Tibial artery (tissue), 4 donors: ENCODE measurements around the gene IFT81.
A peak's percentile ranks its signal among the peaks of the same experiment; 100 is the strongest.
"Not testable (repeated sequence)": the region's sequence is repeated elsewhere in the genome, so short reads cannot be mapped to it uniquely, and the experiment has no call there.

ENCODE experiments used
- DNase-seq, 2 donors: peaks; one replicate each; pipeline ENCODE4 v3.0.0-alpha.2; 2019
- H3K27ac ChIP-seq, 2 donors: fragments of 200-600 bp; sonication (generic) in 1 of 2; 1 replicate in 1 of 2; 2 replicates in 1 of 2; pipeline ENCODE4 v1.5.1; 2018 to 2019; ENCODE audit warnings: mild to moderate bottlenecking in 1 of 2
- H3K27me3 ChIP-seq, 2 donors: fragments of 200-600 bp; sonication (generic) in 1 of 2; one replicate each; pipeline versions ENCODE4 v1.5.1 to v1.6.0; 2016 to 2019
- H3K36me3 ChIP-seq, 3 donors: fragments of 200-600 bp; sonication (generic) in 2 of 3; one replicate each; pipeline ENCODE4 v1.5.1; 2016 to 2019; ENCODE audit warnings: mild to moderate bottlenecking in 2 of 3
- H3K4me1 ChIP-seq, 4 donors: fragments of 200-600 bp; sonication (generic) in 2 of 4; 1 replicate in 3 of 4; 2 replicates in 1 of 4; pipeline ENCODE4 v1.5.1; 2016 to 2019
- H3K4me3 ChIP-seq, 2 donors: fragments of 200-600 bp; sonication (generic) in 1 of 2; 1 replicate in 1 of 2; 2 replicates in 1 of 2; pipeline ENCODE4 v1.5.1; 2018 to 2019; ENCODE audit warnings: mild to moderate bottlenecking in 2 of 2
- H3K9me3 ChIP-seq, 3 donors: fragments of 200-600 bp; sonication (generic) in 1 of 3; one replicate each; pipeline ENCODE4 v1.5.1; 2016 to 2019
- CTCF ChIP-seq, 2 experiments: fragments of 200-600 bp in 1 of 2; fragments of 450-650 bp in 1 of 2; IDR thresholded peaks; one replicate each; pipeline ENCODE4 v1.5.1; 2017 to 2019; ENCODE audit warnings: antibody characterized with exemption in 2 of 2, mild to moderate bottlenecking in 1 of 2, moderate library complexity in 1 of 2
- intact Hi-C: fragments of 100-400 bp; cut with DNase I; formaldehyde crosslinking; loops from one replicate; pipeline ENCODE4 v1.15.0; 2023; ENCODE audit warnings: low total_unique reads

Gene IFT81

DNA sequence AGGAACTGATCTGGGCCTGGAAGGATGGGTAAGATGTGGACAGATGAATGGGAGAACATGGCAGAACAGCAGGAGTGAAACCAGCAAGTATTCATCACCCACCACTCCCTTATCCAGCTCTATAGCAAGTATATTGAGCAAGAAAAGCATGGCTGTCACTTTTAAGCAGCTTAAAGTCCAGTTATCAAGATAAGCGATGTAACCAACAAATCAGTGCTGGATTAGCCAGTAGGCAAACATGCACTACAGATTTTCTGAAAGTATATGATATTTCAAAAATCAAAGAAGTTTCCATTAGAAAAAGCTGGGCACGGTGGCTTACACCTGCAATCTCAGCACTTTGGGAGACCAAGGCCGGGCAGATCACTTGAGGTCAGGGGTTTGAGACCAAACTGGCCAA is 103.0 kb downstream of the IFT81 start:
- intact Hi-C loops, result loop anchor here (10.0 kb wide), 1 partner anchor 58 kb away; the partner anchor contains the start of gene ATP2A2
- Histone ChIP-seq H3K36me3 (no peaks in the 10 kb centered on the region), H3K27me3 (no peaks in the 10 kb centered on the region), H3K9me3 (no peaks in the 10 kb centered on the region), H3K4me1 (peaks cover 0 to 53% (median 23%) of the 10 kb centered on the region in 4 donors), H3K4me3 (no peak overlapping the region), H3K27ac (no peak overlapping the region)
- DNase-seq, result no peak
- TF ChIP-seq CTCF (IDR thresholded peaks at IDR 0.05), result no peak

- Histone ChIP-seq H3K27ac (peak overlapping the region in 1 of 2 donors; percentile 2), H3K4me1 (peaks cover 0 to 43% (median 17%) of the 10 kb centered on the region in 4 donors)
- H3K36me3 ChIP-seq, H3K9me3 ChIP-seq, DNase-seq, H3K4me3 ChIP-seq, H3K27me3 ChIP-seq: not testable (repeated sequence)
- intact Hi-C loops, result loop anchor here (10.0 kb wide), 1 partner anchor 56 kb away; the partner anchor contains the start of gene ATP2A2
Measured at GRCh38 chr12:110228348-110228747, 104.2 kb downstream of the IFT81 start.

DNA sequence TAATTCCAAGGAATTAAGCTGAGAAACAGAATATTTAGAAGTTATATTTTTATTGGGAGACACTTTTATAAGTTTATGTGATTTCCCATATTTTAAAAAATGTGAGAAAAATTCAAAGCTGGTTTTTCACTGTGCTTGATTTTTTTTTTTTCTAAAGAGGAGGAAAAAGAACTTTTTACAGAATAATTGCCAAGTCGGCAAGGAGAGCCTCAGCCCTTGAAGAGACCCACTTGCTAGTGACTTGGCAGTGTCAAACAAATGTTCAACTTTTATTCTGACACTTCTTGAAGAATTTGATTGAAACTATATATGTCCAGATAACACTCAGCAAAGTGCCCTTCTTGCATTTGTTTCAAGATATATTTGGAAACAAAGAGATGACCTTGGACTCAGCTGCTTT is 104.6 kb downstream of the IFT81 start:
- TF ChIP-seq CTCF (IDR thresholded peaks at IDR 0.05), result no peak
- Histone ChIP-seq H3K27ac (no peak overlapping the region), H3K9me3 (no peaks in the 10 kb centered on the region), H3K36me3 (no peaks in the 10 kb centered on the region), H3K4me1 (peaks cover 0 to 43% (median 13%) of the 10 kb centered on the region in 4 donors), H3K4me3 (no peak overlapping the region), H3K27me3 (no peaks in the 10 kb centered on the region)
- DNase-seq, result no peak
- intact Hi-C loops, result loop anchor here (10.0 kb wide), 1 partner anchor 56 kb away; the partner anchor contains the start of gene ATP2A2

GRCh38 chr12:110229409-110229808 is 105.3 kb downstream of the IFT81 start:
- no peaks in the 10 kb centered on the region for H3K27me3 ChIP-seq
- no peak for TF ChIP-seq CTCF (IDR thresholded peaks at IDR 0.05)
- peaks cover 0 to 45% (median 12%) of the 10 kb centered on the region in 4 donors for H3K4me1 ChIP-seq
- no peak overlapping the region for H3K27ac ChIP-seq
- no peaks in the 10 kb centered on the region for H3K36me3 ChIP-seq
- intact Hi-C loops, result loop anchor here (10.0 kb wide), 1 partner anchor 55 kb away; the partner anchor contains the start of gene ATP2A2
- no peak overlapping the region for H3K4me3 ChIP-seq
- DNase-seq, result no peak
- H3K9me3 ChIP-seq, result no peaks in the 10 kb centered on the region

- H3K9me3 ChIP-seq, result no peaks in the 10 kb centered on the region
- no peak for DNase-seq
- H3K4me1 ChIP-seq, result peaks cover 0 to 43% (median 8%) of the 10 kb centered on the region in 4 donors
- TF ChIP-seq CTCF (IDR thresholded peaks at IDR 0.05), result no peak
- no peaks in the 10 kb centered on the region for H3K36me3 ChIP-seq
- intact Hi-C loops, result no loop called here
- H3K27ac ChIP-seq, result peak overlapping the region in 1 of 2 donors; percentile 52
- H3K4me3 ChIP-seq, result no peak overlapping the region
- no peaks in the 10 kb centered on the region for H3K27me3 ChIP-seq
Measured at GRCh38 chr12:110230655-110231054, 106.5 kb downstream of the IFT81 start.

DNA sequence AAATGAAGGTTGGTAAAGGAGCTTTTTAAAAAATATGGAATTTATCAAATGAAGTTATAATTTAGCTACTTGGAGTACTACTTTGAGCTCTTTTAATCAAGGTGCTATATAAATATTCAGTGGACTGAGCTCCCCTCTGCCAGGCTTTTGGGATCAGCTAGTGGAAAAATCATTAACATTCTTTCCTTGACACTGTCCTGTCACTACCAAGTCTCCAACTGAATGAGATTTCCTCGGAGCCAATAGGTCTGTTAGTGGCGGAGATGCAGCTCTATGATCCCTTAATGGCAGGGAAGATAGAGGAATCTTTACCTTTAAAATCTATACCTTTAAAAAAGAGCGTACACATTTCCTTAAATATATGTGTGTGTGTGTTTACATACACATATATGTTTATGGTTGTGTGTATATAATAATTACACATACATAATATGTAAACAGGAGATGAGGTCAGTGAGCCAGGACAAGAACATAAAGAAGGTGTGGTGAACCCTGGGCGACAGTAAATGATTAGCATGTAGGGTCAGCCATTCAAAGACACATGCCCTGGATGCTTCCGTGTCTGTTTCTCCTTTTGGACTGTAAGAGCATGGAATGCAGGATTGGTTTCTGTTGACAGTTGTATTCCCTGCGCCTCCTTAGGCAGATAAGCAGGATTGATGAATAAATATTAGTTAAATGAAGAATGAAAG is 109.2 kb downstream of the IFT81 start:
- intact Hi-C loops, result no loop called here
- H3K4me1 ChIP-seq, result peaks cover 0 to 36% (median 8%) of the 10 kb centered on the region in 4 donors
- H3K9me3 ChIP-seq, result no peaks in the 10 kb centered on the region
- no peaks in the 10 kb centered on the region for H3K36me3 ChIP-seq
- DNase-seq, result no peak
- no peak overlapping the region for H3K4me3 ChIP-seq
- TF ChIP-seq CTCF (IDR thresholded peaks at IDR 0.05), result no peak
- no peaks in the 10 kb centered on the region for H3K27me3 ChIP-seq
- peak overlapping the region in 1 of 2 donors; percentile 52 for H3K27ac ChIP-seq
